Ishikawa (cell line): ENCODE data around the gene FOXF2.

ENCODE experiments used
- FOXM1 ChIP-seq: IDR thresholded peaks from 2 replicates; pipeline ENCODE4 v1.6.1; 2012; ENCODE audit warnings: low read depth, borderline replicate concordance
- TF ChIP-seq, protein P1 (sequence below): IDR thresholded peaks from 2 replicates; pipeline ENCODE4 v1.6.1; 2012

DNA sequence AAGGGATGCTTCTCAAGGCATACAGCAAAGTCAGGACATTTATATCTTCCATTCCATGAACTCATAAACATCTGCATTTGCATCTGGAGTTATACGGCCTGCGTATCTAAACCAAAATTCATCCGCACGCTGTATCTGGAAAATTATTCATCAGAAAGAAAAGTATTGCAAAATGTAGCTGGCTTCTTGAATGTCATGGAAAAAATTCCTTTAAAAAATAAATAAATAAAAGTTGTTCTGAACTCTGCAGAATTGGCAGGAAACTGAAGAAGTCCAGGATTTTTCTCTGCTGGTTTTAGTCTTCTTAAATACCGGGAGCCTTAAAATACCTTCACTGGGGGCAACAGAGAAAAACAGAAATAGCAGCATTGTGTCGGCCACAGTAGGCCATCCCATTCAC lies 23.7 kb upstream of the FOXF2 start:
- no peak for TF ChIP-seq FOXM1
- TF ChIP-seq, protein P1, sequence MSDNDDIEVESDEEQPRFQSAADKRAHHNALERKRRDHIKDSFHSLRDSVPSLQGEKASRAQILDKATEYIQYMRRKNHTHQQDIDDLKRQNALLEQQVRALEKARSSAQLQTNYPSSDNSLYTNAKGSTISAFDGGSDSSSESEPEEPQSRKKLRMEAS: no peak
